Inflammatory macrophage treated with lipopolysaccharide for 1 hour (primary cell): ENCODE measurements around the gene S100A11.

ENCODE experiments used
- DNase-seq, 2 donors: peaks; one replicate each; pipeline ENCODE4 v3.0.0-alpha.2; 2020 to 2022

S100A11 gene

GRCh38 chr1:152038871-152039270 lies 2.1 kb upstream of the S100A11 start:
- peak in 1 of 2 donors; percentile 39 for DNase-seq

DNA sequence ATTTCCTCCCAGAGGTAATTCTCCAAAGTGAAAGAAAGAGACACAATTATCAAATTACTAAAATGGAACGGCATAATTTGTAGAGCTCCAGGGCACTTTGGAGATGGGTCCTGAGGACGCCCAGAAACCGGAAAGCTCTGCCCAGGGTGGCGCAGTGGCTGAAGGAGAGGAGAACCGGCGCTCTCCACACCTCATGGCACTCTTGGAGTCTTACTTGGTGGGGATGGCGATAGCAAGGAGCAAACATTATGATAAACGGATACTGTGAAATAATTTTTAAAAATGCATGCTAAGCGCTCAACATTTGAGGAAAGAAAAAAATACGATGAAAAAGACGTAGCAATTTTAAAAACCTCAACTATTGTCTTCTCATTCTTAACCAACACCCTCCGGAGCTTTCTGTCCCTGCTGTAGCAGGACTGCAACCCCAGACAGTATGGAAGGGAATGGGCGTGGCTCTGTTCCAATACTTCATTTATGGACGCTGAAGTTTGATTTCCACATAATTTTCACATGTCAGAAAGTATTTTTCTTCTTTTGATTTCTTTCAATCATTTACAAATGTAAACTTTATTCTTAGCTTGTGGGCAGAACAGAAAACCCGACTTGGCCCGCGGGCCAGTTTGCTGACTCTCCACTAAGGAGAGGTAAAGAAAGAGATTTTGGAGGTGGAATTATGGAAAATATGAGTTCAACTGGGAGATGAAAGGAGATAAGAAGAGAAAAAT lies 1.1 kb downstream of the S100A11 start:
- DNase-seq: peak; percentile 41 to 63

DNA sequence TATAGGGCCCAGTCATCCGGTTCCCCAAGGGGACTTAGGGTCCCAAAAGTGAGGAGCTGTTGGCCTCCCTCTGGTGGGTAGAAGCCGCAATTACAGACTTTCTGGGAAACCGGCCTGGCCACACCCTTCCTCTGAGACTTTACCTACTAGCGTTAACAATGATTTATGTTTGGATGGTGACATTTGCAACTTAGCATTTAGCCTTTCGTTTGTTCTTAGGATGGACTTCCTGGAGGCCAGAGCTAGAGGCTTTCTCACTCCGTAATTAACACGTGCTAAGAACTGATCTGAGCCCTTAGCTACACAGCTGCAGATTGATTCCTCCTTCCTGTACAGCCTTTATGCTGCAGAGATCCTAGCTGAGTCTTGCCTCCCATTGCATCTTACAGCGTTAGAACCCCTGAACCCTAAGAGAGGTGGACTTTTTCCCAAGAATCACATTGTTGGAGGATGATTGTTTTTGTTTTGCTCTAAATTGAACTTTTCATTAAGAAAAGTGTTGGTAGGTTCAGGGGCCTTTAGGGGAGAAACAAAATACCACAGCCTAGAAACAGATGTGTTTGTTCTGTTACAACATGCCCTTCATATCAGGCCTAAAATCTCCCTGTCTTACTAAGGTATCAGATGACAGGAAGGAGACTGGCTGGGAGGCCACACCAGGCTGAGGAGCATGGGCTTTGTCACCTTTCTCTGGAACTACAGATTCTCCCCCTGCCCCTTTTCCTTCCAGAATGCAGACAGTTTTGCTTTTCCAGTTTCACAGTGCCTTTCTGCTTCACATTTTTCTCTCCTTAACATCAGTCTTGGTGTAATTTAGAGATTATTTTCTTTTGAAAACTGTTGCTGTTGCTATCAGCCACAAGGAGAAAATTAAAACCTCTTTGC lies 1.9 kb downstream of the S100A11 start:
- DNase-seq: peak; percentile 40 to 97

GRCh38 chr1:152034324-152034653 lies 2.5 kb downstream of the S100A11 start:
- DNase-seq: peak in 1 of 2 donors; percentile 91

- no peak for DNase-seq
Measured at GRCh38 chr1:152029929-152030211, 6.9 kb downstream of the S100A11 start.

DNA sequence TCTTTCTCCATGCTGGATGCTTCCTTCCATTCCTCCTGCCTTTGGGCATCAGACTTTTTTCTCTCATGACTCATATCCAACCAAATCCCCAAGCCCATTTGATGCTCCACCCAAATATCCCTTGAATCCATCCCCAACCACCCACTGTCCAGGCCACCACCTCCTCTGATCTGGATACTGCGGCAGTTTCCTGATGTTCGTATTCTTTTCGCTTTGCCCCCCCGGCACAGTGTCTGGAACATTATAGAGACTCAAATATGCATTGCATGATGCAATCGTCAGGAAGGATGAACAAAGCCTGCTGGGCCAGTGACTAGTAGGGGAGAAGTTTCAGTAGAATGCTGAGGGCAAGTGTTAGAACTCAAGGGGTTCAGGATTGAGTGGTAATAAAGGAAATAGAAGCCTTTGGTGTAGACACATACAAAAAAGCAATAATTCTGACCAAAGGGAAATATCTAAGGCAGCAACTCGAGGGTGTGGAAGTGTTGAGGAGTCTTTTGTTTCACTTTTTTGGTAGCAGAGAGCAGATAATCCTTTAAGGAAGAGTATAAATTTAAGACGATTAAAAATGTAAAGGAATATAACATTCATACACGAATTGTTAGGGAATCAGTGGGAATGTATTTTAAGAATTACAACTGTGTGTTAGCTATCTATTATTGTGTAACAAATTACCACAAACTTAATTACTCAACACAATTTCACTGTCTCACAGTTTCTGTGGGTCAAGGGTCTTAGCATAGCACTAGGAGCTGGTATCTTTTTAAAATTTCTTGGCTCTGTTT lies 7.5 kb downstream of the S100A11 start:
- DNase-seq: peak; percentile 69 to 73

- no peak for DNase-seq
Measured at GRCh38 chr1:152026895-152027294, 9.9 kb downstream of the S100A11 start.

DNA sequence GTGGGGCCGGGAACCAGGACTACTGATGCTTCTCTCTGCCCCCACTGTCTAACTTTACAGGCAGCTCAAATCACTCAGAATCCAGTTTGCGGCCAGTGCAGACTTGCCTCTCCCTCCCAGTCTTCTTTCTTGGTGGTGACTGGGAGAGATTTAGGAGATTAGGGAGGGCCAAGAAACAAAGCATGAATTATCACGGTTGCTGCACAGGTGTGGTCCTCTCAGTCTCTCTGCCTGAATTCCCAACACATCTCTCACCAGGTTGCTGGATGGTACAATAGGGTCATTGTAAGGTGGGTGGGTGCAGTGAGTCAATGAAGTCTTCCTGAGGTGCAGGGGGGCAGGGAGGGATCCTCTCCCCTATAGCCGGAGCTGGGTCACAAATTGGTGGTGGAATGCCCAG lies 12.6 kb downstream of the S100A11 start:
- no peak for DNase-seq

GRCh38 chr1:152023221-152023620 lies 13.6 kb downstream of the S100A11 start:
- no peak for DNase-seq

DNA sequence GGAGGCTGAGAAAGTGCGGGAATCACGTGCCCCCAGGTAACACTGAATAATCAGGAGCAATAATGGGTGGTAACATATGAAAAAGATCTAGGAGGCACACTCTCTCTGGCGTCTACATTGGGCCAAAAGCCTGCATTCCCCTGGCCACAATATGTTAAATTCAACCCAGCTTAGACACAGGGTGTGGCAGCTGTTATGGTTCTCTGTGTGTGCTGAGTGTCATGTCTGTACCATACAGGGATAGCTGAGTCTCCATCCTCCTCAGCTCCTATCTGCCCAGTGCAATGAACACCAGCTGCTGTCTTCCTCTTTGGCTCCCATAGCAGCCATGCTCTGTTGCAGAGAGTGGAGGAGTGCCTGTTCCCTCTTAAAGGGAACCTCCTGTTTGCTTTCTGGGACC lies 14.3 kb downstream of the S100A11 start:
- peak in 1 of 2 donors; percentile 26 for DNase-seq

- DNase-seq: no peak
Measured at GRCh38 chr1:152021569-152021968, 15.2 kb downstream of the S100A11 start.

DNA sequence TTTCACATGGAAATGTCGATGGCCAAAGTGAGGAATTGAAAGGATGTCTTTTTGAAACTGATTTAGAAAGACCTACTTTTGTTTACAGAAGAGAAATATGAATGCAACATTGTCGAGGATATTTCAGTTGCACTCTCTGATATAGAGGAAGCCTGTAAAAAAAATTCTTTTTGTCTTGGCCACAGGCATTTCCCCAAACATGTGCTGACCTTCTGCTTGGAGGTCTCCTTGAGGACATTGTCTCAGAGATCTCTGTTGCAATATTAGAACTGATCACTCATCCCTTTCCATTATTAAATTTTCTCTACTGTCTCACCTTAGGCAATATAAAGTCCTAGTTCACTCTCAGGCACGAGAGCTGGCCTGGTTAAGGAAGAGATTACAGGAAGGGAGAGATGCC lies 16.0 kb downstream of the S100A11 start:
- no peak for DNase-seq

GRCh38 chr1:152018537-152018936 lies 18.3 kb downstream of the S100A11 start:
- DNase-seq: no peak

- DNase-seq: no peak
Measured at GRCh38 chr1:152015766-152016165, 21.0 kb downstream of the S100A11 start.

GRCh38 chr1:152014943-152015342 lies 21.9 kb downstream of the S100A11 start:
- DNase-seq: peak in 1 of 2 donors; percentile 61

DNA sequence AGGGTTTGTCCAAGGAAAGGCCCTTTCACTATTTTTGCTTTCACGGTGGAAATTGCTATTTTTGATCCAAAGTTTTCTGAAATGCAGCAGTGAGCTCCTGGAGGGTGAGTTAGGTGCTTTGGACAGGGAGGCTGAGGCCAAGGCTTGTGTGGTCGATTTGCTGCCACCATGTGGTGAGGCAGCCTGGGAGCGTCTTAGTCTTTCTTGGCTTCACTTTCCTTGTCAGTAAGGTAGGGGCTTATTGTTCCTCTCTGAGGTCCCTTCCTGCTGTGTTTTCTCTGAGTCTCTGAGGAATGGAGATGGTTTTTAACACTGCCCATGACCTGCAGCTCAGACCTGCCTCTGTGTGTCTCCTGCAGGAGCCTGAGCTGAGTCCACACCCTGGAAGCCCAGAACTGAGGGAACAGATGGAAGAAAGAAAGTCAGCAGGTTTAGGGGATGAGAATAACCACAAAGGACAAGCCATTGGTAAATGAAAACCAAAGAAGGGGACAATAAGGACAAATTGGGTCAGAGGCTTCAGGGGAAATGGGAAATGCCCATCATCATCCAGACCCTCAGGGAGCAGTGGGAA lies 23.1 kb downstream of the S100A11 start:
- peak in 1 of 2 donors; percentile 70 for DNase-seq

DNA sequence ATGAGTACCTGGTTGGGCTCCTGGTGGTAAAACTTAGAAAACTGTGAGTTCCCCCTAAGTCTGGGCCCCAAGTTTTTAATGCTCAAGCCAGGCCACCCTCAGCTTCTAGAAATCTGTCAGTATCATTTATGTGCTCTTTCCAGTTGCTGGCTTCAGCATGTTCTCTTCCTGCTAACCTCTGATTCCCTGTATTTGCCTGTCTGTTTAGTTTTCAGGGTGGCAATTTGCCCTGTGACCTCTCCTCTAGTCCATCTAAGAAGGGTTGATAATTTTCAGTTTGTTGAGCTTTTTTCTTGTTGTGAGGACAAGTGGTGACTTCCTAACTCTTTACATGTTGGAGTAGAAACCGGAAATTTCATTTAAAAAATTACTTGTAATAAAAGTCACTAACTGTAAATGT lies 27.1 kb downstream of the S100A11 start:
- no peak for DNase-seq

GRCh38 chr1:152007047-152007446 lies 29.8 kb downstream of the S100A11 start:
- no peak for DNase-seq

GRCh38 chr1:152005360-152005912 lies 31.4 kb downstream of the S100A11 start:
- DNase-seq: no peak

GRCh38 chr1:152003846-152004442 lies 32.9 kb downstream of the S100A11 start:
- DNase-seq: no peak

DNA sequence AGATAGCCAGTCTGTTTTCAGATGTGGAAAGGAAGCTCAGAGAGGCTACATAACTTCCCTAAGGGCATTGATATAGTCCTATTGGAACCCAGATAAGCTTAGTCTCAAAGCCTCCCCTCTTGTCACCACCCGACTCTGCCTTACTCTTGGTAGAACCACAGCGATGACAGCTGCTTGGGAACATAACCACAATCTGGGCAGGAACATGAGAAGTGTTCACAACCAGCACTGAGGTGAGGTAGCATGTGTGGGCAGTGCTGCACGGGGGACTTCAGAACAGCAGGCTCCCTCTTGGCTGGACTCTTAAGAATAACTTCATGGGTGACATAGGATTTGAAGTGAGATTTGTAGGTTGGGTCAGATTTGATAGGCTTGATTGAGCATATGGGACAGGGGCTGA lies 33.8 kb downstream of the S100A11 start:
- no peak for DNase-seq
